ENCODE measurements around the gene WFDC1. TPM values are rescaled to one million over a fixed set of nuclear protein-coding genes. Genes with fewer than 3 reads are reported as not detected.

WFDC1 gene
- total RNA-seq, 3 donors from 2014 or later, result 0.16 to 3.3 (median 1.3) TPM

DNA sequence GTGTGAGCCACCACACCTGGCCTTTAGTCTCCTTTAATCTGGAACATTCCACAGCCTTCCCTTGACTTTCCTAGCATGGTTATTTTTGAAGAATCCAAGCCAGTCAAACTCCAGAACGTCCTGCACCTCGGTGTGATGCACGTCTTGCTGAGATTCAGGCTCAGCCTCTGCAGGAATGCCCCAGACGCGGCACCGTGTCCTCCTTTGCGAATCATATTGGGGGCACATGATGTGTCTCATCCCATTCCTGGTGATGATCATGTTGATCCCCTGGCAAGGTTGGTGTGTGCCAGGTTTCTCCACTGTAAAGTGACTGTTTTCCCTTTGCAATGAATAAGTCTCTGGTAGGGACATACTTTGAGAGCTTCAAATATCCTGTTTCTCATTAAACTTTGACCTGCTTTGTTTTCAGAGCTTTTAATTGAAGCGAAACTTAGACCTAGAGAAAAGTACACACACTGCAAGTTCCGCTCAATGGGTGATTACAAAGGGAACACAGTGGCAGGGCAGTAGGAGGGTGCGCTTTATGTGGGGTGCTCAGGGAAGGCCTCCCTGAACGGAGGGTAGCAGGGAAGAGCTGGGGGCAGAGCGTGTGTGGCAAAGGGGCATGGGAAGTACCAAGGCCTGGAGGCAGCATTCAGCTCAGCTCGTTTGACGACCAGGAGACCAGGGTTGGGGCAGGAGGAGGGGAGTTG, 64.1 kb downstream of the WFDC1 start:
- no peak for DNase-seq (ENCODE audit: low spot score in 2 of 2)
- Histone ChIP-seq H3K4me1 (peaks cover 0 to 5% of the 10 kb centered on the region in 2 donors), H3K4me3 (no peak overlapping the region), H3K27me3 (no peaks in the 10 kb centered on the region), H3K27ac (no peak overlapping the region), H3K36me3 (no peaks in the 10 kb centered on the region), H3K9me3 (no peaks in the 10 kb centered on the region)
- intact Hi-C loops (cut with DNase I; ENCODE audit: low total_unique reads), result no loop called here
- no peak for TF ChIP-seq POLR2A (IDR thresholded peaks at IDR 0.05)

DNA sequence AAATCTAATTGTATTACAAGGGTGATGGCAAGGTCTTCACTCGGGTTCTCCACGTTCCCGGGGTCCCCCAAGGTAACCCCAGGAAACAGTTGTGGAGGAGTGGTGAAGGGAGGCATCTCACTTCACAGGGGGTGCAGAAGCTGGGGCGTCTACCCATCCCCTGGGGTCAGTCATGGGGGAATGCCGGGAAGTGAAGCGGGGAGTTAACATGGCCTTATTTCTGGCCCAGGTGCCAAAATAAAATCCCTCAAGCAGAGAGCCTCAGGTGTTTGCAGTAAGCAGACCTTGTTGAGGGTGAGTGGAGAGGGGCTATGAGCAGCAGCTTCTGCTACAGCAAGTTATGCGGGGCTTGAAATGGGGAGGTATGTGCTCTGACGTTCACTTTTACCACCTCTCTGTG, 64.6 kb downstream of the WFDC1 start:
- DNase-seq (ENCODE audit: low spot score in 2 of 2), result no peak
- intact Hi-C loops (cut with DNase I; ENCODE audit: low total_unique reads), result no loop called here
- no peaks in the 10 kb centered on the region for H3K27me3 ChIP-seq
- H3K27ac ChIP-seq, result no peak overlapping the region
- no peaks in the 10 kb centered on the region for H3K9me3 ChIP-seq
- peaks cover 0 to 5% of the 10 kb centered on the region in 2 donors for H3K4me1 ChIP-seq
- no peaks in the 10 kb centered on the region for H3K36me3 ChIP-seq
- TF ChIP-seq, protein P1, sequence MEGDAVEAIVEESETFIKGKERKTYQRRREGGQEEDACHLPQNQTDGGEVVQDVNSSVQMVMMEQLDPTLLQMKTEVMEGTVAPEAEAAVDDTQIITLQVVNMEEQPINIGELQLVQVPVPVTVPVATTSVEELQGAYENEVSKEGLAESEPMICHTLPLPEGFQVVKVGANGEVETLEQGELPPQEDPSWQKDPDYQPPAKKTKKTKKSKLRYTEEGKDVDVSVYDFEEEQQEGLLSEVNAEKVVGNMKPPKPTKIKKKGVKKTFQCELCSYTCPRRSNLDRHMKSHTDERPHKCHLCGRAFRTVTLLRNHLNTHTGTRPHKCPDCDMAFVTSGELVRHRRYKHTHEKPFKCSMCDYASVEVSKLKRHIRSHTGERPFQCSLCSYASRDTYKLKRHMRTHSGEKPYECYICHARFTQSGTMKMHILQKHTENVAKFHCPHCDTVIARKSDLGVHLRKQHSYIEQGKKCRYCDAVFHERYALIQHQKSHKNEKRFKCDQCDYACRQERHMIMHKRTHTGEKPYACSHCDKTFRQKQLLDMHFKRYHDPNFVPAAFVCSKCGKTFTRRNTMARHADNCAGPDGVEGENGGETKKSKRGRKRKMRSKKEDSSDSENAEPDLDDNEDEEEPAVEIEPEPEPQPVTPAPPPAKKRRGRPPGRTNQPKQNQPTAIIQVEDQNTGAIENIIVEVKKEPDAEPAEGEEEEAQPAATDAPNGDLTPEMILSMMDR (IDR thresholded peaks at IDR 0.05), result no peak
- TF ChIP-seq POLR2A (IDR thresholded peaks at IDR 0.05), result no peak
- no peak for TF ChIP-seq POLR2AphosphoS5 (IDR thresholded peaks at IDR 0.05)
- no peak overlapping the region for H3K4me3 ChIP-seq

GRCh38 chr16:84360170-84360569, 65.5 kb downstream of the WFDC1 start:
- no peak overlapping the region for H3K4me3 ChIP-seq
- intact Hi-C loops (cut with DNase I; ENCODE audit: low total_unique reads), result no loop called here
- no peaks in the 10 kb centered on the region for H3K9me3 ChIP-seq
- no peak for DNase-seq (ENCODE audit: low spot score in 2 of 2)
- H3K27ac ChIP-seq, result no peak overlapping the region
- no peak for TF ChIP-seq POLR2AphosphoS5 (IDR thresholded peaks at IDR 0.05)
- TF ChIP-seq, protein P1 (IDR thresholded peaks at IDR 0.05), result no peak
- no peak for TF ChIP-seq POLR2A (IDR thresholded peaks at IDR 0.05)
- no peaks in the 10 kb centered on the region for H3K36me3 ChIP-seq
- no peaks in the 10 kb centered on the region for H3K27me3 ChIP-seq
- H3K4me1 ChIP-seq, result peaks cover 0 to 5% of the 10 kb centered on the region in 2 donors

DNA sequence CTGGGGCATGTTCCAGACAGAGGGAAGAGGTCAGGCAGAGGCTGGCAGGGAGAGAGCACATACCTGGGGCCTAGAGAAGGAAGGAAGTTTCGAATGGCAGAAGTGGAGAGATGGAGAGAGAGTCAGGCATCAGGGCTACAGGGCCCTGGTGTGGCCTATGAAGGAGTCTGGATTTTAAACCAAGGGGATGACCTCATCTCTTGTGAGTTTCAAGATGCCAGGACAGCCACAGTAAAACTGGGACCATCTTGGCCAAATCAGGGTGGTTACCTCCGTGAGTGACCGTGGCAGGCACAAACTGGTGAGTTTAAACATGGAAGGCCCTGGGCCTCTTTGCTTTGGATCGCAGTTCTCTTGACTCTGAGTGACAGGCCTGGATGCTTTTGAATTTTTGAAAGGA, 66.1 kb downstream of the WFDC1 start:
- DNase-seq (ENCODE audit: low spot score in 2 of 2), result no peak
- Histone ChIP-seq H3K27me3 (no peaks in the 10 kb centered on the region), H3K9me3 (no peaks in the 10 kb centered on the region), H3K4me1 (peaks cover 0 to 5% of the 10 kb centered on the region in 2 donors), H3K36me3 (no peaks in the 10 kb centered on the region), H3K27ac (no peak overlapping the region), H3K4me3 (no peak overlapping the region)
- TF ChIP-seq POLR2AphosphoS5 (IDR thresholded peaks at IDR 0.05) (no peak), POLR2A (IDR thresholded peaks at IDR 0.05) (no peak)
- TF ChIP-seq, protein P1 (IDR thresholded peaks at IDR 0.05), result no peak
- intact Hi-C loops (cut with DNase I; ENCODE audit: low total_unique reads), result no loop called here

GRCh38 chr16:84361546-84361945, 66.9 kb downstream of the WFDC1 start:
- no peak for DNase-seq (ENCODE audit: low spot score in 2 of 2)
- H3K36me3 ChIP-seq, result no peaks in the 10 kb centered on the region
- no peak for TF ChIP-seq POLR2A (IDR thresholded peaks at IDR 0.05)
- no peak for TF ChIP-seq POLR2AphosphoS5 (IDR thresholded peaks at IDR 0.05)
- TF ChIP-seq, protein P1 (IDR thresholded peaks at IDR 0.05), result no peak
- no peak overlapping the region for H3K4me3 ChIP-seq
- no peak overlapping the region for H3K27ac ChIP-seq
- no peaks in the 10 kb centered on the region for H3K27me3 ChIP-seq
- intact Hi-C loops (cut with DNase I; ENCODE audit: low total_unique reads), result no loop called here
- no peaks in the 10 kb centered on the region for H3K4me1 ChIP-seq
- H3K9me3 ChIP-seq, result no peaks in the 10 kb centered on the region
